AG04449 (cell line): ENCODE measurements around the gene KIAA0825.

Experiments
- CTCF ChIA-PET: fragments of 350-600 bp; formaldehyde crosslinking; extraction: SDS; loops from one replicate; lab custom pipeline; 2021; ENCODE audit warnings: antibody characterized with exemption; lab: Yijun Ruan, JAX
- POLR2A ChIA-PET: fragments of 400-600, 350-600 bp; formaldehyde crosslinking; extraction: SDS; loops from one replicate; lab custom pipeline; 2020; ENCODE audit warnings: antibody characterized with exemption, inconsistent platforms; lab: Yijun Ruan, JAX
- DNase-seq: peaks from one replicate; pipeline ENCODE4 v3.0.0-alpha.2; 2010; ENCODE audit warnings: low read depth, low spot score
- H3K4me3 ChIP-seq: 2 replicates; pipeline ENCODE4 v1.5.1; 2011; ENCODE audit warnings: low read depth, mild to moderate bottlenecking, control low read depth, low read length
- TF ChIP-seq, protein P1 (sequence below): IDR thresholded peaks from one replicate; pipeline ENCODE4 v1.5.1; 2011; ENCODE audit warnings: mild to moderate bottlenecking, moderate library complexity, low read length, control low read depth, inconsistent platforms; ENCODE audit not compliant: insufficient read depth; ENCODE audit errors: missing control alignments

Gene KIAA0825

DNA sequence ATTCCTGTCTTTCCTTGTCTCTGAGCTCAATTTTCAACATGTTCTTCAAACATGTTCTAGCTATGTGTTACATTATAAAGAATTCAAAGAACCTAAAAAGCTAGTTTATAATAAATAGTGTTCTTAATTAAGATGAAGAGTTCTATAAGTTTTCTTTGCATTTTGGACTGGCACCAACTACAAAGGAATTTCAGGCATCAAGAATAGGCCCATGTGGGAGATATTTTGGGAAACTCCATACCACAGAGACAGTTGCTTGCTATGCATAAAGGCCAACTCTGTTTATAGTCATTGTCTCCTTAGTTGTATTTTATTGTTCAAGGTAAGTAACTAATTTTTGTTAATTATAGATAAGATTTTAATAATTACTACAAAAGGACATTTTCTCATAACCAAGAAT lies 4.6 kb upstream of the KIAA0825 start:
- ChIA-PET CTCF (no interaction called here), POLR2A (no interaction called here)
- H3K4me3 ChIP-seq: no peak overlapping the region
- DNase-seq: no peak
- TF ChIP-seq, protein P1, sequence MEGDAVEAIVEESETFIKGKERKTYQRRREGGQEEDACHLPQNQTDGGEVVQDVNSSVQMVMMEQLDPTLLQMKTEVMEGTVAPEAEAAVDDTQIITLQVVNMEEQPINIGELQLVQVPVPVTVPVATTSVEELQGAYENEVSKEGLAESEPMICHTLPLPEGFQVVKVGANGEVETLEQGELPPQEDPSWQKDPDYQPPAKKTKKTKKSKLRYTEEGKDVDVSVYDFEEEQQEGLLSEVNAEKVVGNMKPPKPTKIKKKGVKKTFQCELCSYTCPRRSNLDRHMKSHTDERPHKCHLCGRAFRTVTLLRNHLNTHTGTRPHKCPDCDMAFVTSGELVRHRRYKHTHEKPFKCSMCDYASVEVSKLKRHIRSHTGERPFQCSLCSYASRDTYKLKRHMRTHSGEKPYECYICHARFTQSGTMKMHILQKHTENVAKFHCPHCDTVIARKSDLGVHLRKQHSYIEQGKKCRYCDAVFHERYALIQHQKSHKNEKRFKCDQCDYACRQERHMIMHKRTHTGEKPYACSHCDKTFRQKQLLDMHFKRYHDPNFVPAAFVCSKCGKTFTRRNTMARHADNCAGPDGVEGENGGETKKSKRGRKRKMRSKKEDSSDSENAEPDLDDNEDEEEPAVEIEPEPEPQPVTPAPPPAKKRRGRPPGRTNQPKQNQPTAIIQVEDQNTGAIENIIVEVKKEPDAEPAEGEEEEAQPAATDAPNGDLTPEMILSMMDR: no peak

DNA sequence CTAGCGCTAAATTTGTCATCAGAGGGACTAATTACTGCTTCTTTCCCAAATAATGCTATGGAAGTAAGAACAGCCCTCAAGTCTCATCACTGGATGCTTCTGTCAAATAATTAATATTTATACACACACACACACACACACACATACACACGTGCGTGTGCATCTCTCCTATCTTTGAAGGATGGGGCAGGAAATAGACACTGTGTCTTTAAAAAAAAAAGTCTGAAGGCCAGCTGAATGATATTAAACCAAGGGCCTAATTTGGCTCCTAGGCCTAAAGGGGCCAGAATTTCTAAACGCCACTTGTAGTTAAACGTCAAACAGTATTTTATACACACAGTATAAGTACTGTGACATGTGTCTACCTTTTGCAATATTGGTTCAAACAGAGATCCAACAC lies 3.4 kb upstream of the KIAA0825 start:
- H3K4me3 ChIP-seq: no peak overlapping the region
- TF ChIP-seq, protein P1: no peak
- CTCF ChIA-PET: no interaction called here
- no peak for DNase-seq
- POLR2A ChIA-PET: no interaction called here

DNA sequence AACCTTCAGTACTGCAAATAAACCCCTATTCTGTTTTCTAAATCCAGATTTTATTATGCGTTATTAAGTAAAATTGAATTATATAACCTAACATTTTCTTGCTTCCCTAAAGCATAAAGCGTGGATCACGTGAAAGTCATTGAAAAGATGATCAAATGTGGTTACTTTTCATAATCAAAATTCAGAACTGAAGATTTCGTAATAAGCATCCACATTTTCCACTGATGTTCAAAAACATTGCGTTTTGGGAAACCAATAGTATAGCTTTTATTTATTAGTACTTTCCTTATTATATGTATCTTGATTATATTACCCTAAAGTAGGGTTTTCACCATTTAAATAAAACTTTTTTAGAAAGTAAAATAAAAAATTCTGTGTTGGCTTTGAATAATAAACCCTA lies 1.9 kb upstream of the KIAA0825 start:
- POLR2A ChIA-PET: no interaction called here
- TF ChIP-seq, protein P1: no peak
- no peak overlapping the region for H3K4me3 ChIP-seq
- no peak for DNase-seq
- CTCF ChIA-PET: no interaction called here

DNA sequence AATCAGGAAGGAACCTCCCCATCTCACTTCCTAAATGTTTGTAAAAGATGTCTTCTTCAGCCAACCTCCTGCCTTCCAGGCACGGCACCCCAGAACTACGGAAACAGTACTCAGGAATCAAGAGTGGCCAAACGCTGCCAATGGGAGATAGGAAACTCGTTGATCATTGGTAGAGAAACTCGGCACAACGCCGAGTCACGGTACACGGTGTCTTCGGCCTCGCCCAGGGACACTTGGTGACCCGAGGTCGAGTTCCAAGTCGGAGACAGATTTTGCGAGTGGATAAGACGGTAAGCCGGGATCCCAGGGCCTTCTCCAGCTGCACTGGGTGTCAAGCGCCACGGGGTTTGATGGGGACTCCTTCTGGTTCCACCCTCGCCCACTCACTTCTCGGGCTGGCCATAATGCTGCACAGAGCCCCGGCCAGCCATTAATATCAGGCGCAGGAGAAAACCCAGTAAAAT lies 343 bp downstream of the KIAA0825 start:
- ChIA-PET CTCF (no interaction called here), POLR2A (no interaction called here)
- TF ChIP-seq, protein P1: no peak
- H3K4me3 ChIP-seq: peak overlapping the region; percentile 82
- DNase-seq: peak; percentile 5

DNA sequence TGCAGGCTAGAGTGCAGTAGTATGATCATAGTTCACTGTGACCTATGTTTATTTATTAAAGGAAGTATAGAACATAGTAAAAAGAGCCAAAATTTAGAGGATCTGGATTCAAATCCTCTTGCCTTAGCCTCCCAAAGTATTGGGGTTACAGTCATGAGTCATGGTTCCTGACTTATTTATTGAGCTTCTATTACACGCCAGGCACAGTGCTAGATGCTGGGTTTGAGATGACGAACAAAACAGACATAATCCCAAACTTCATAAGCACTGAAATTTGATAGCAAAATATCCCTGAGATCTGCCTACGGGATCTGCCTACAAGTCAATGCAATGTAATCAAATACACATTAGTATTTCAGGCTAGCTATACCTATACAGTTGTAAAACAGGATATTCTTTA lies 2.5 kb downstream of the KIAA0825 start:
- TF ChIP-seq, protein P1: no peak
- no peak overlapping the region for H3K4me3 ChIP-seq
- ChIA-PET CTCF (no interaction called here), POLR2A (no interaction called here)
- DNase-seq: no peak

DNA sequence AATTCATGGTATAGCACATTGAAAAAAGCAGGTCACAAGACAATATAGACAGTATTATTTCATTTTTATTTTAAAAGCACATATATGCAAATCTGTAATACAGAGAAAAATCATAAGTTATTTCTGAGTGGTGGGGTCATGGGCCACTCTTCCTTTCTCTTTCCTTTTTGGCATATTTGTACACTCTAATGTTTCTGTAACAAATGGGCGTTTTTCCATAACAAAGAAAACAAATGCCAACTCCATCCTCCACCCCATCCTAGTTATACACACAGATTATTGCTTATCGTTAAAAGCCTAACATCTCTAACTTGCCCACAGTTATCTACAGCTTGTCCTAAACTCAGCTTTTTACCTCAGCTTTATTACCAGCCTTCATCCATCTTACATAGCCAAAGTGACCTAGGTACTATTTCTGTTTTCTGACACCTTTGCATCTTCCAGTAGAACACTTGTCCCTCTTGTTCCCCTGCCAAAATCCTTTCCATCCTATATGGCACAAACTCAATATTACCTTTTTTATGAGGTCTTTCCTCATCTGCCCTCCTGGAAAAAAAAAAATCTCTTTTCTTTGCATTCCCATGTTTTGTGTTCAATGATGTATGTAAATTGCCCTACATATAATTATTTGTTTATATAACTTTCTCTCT lies 4.1 kb downstream of the KIAA0825 start:
- CTCF ChIA-PET: interaction anchor here (0.8 to 1.0 kb wide), 2 partner anchors 16 to 124 kb away, joined by 3 read pairs; no protein-coding TSS in a partner anchor
- TF ChIP-seq, protein P1: no peak
- POLR2A ChIA-PET: no interaction called here
- no peak for DNase-seq
- no peak overlapping the region for H3K4me3 ChIP-seq
